AG09319 (cell line): Measurements from ENCODE around the gene PRKG1.
A peak's percentile ranks its signal among the peaks of the same experiment; 100 is the strongest.

ENCODE experiments used
- DNase-seq: peaks from one replicate; pipeline ENCODE4 v3.0.0-alpha.2; 2010; ENCODE audit warnings: low read depth; ENCODE audit errors: extremely low read depth
- TF ChIP-seq, protein P1 (sequence below): IDR thresholded peaks from 2 replicates; pipeline ENCODE4 v1.5.1; 2011; ENCODE audit warnings: low read depth, mild to moderate bottlenecking, inconsistent platforms, low read length, moderate library complexity

PRKG1 gene

DNA sequence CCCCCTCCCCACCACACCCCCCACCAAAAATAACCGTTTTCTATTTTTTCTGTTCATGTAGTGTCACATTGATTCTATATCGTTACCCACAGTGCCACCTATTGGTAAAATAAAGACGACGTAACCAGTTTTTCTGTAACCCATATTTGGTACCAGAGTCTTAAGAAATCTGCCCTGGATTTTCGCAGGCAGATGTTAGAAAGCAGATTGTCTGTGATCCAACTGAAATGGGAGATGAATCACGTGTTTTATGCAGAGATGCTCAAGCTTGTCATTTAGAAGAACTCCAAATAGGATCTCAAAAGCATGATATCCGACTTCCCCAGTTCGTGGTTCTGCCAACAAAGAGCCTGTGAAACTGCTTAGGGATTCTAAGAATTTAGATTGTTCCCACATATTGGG, 886.2 kb downstream of the PRKG1 start:
- TF ChIP-seq, protein P1, sequence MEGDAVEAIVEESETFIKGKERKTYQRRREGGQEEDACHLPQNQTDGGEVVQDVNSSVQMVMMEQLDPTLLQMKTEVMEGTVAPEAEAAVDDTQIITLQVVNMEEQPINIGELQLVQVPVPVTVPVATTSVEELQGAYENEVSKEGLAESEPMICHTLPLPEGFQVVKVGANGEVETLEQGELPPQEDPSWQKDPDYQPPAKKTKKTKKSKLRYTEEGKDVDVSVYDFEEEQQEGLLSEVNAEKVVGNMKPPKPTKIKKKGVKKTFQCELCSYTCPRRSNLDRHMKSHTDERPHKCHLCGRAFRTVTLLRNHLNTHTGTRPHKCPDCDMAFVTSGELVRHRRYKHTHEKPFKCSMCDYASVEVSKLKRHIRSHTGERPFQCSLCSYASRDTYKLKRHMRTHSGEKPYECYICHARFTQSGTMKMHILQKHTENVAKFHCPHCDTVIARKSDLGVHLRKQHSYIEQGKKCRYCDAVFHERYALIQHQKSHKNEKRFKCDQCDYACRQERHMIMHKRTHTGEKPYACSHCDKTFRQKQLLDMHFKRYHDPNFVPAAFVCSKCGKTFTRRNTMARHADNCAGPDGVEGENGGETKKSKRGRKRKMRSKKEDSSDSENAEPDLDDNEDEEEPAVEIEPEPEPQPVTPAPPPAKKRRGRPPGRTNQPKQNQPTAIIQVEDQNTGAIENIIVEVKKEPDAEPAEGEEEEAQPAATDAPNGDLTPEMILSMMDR, result peak; percentile 50
- DNase-seq, result peak; percentile 67

DNA sequence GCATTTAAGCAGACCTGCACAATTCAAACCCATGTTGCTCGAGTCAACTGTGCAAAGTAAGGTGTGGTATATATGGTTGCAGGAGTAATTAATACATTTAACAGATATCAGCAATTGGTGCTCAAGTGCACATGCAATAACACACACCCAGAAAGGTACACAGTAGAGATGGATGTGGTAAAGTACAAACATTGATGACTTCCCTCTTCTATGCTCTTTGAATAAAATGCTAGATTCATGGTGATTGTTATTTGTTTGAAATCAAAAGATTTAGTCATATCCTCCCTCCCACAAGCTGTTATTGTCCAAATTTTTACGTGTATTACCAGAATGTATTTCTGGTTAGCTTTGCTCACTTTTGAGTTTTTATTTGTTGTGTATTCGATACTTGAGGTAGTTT, 887.1 kb downstream of the PRKG1 start:
- TF ChIP-seq, protein P1, result no peak
- DNase-seq, result no peak

DNA sequence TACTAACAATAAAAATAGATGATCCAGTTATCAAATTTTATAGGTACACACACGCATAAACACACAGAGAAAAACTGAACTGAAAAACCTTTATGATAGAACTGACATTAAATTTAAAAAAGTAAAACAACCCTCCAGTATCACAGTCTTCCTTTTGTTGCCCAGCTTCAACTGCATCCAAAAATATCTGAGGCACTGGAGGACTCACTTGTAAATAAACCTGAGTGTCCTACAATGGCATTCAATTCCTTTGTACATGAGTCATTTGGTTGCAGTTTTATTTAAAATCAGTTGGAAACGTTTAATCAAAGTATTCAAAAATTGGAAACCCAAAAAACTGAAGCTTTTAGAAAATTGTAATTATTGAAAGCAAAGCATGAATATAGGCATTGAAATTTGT, 890.3 kb downstream of the PRKG1 start:
- DNase-seq, result no peak
- TF ChIP-seq, protein P1, result no peak

DNA sequence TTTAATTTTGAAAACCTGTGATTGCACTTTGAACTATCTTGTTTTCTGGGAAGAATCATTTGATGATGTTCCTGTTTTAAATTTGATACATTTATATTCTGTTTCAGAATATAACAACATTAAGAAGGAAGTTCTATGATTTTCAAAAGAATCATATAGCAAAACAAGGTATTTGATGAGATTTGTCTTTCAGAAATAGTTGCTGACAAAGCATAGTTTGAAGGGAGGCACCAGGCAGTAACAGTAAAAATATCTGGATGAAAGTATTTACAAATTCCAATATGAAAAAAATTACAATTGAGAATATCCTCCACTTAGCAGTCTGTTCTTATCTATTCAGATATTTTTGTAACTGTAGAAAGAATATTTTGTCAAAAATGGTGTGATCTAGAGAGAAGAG, 891.2 kb downstream of the PRKG1 start:
- TF ChIP-seq, protein P1, result no peak
- DNase-seq, result no peak

DNA sequence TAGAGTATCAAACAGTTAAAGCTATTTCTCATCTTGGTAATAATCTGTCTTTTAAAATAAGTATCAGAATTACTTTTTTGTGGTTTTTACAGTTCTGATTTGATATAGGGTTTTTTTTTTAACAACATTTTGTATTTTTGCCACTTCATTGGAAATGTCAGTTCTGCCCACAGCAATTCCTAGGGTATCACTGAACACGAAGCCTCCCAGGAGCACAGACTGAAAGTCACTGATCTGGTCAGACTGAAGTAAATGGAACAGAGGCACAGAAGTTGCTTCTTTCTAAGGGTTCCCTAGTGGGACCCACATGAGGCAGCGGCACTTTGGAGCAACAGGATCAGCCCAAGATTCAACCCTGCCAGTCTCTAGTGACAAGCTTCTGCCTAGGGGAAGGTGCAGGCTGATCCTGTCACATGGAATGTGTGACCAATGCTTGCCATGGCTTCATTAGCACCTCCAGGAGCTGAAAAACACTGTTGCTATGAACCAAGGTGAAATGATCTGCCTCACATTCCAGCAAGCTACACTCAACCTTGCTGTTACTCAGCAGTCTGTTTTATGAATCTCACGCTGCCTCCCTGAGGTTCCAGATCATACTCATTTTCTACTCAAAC, 898.6 kb downstream of the PRKG1 start:
- TF ChIP-seq, protein P1, result no peak
- DNase-seq, result no peak

DNA sequence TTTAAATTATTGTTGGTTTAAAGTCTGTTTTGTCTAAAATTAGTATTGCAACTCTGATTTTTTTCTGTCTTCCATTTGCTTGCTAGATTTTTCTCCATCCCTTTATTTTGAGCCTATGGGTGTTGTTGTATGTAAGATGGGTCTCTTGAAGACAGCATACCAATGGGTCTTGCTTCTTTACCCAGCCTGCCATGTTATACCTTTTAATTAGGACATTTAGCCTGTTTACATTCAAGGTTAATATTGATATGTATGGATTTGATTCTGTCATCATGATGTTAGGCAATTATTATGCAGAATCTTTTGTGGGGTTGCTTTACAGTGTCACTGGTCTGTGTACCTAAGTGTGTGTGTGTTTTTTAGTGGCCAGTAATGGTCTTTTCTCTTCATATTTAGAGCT, 906.5 kb downstream of the PRKG1 start:
- TF ChIP-seq, protein P1, result no peak
- no peak for DNase-seq

DNA sequence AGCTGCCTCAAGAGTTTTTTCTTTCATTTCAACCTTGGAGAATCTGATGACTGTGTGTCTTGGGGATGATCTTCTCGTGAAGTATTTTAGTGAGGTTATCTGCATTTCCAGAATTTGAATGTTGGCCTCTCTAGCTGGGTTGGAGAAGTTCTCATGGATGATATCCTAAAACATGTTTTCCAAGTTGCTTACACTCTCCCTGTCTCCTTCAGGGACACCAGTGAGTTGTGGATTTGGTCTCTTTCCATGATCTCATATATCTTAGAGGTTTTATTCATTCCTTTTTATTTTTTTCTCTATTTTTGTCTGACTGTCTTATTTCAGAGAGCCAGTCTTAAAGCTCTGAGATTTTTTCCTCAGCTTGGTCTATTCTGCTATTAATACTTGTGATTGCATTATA, 907.4 kb downstream of the PRKG1 start:
- TF ChIP-seq, protein P1, result no peak
- DNase-seq, result no peak
